ENCODE measurements around the gene SMAD3.

SMAD3 gene

DNA sequence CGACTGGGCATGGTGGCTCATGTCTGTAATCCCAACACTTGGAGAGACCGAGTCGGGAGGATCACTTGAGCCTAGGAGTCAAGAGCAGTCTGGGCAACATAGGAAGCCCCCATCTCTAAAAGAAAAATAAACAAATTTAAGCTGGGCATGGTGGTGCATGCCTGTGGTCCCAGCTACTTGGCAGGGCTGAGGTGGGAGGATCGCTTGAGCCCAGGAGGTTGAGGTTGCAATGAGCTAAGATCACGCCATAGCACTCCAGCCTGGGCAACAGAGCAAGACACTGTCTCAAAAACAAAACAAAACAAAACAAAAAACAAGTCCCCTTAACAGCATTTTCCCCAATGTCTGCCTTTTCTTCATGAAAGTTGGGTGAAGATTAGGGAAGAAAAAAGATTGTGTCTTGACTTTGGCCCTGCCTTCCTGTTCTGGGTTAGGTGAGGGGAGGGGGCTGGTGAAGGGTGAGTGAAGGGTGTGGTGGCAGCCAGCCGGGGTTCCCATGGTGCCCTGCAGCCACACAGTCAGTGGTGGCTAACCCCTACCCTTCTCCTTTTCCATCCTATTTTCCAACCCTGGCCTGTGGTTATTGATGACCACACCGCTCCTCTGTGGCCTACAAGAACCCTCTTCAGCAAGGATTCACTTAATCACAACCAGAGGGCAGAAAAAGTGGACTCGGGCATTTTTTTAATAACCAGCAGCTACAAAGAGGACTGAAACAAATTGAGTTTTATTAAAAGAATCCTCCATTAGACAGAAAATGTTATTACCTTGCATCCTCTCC lies 28.4 kb upstream of the SMAD3 start:
- no peak for DNase-seq (ENCODE audit: low read depth in 2 of 2)

GRCh38 chr15:67037694-67038093 lies 27.7 kb upstream of the SMAD3 start:
- no peak for DNase-seq (ENCODE audit: low read depth in 2 of 2)

DNA sequence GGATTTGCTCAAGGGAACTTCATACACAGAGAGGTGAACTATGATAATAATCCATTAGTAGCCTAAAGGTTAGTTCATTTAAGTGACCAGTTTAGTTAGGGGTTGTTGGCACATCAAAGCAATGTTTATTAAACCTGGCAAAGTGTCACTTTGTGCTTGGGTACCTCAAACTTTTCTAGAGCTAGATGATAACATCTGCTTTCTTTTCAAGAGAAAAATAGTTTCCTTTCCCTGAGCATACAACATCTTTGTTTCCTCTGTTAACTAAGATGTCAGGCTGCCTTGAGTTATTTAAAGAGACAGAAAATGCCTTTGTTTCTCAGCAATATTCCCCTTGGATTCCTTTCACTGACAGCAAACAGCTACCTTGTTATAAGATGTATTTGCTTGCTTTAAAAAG lies 26.7 kb upstream of the SMAD3 start:
- DNase-seq (ENCODE audit: low read depth in 2 of 2), result no peak

DNA sequence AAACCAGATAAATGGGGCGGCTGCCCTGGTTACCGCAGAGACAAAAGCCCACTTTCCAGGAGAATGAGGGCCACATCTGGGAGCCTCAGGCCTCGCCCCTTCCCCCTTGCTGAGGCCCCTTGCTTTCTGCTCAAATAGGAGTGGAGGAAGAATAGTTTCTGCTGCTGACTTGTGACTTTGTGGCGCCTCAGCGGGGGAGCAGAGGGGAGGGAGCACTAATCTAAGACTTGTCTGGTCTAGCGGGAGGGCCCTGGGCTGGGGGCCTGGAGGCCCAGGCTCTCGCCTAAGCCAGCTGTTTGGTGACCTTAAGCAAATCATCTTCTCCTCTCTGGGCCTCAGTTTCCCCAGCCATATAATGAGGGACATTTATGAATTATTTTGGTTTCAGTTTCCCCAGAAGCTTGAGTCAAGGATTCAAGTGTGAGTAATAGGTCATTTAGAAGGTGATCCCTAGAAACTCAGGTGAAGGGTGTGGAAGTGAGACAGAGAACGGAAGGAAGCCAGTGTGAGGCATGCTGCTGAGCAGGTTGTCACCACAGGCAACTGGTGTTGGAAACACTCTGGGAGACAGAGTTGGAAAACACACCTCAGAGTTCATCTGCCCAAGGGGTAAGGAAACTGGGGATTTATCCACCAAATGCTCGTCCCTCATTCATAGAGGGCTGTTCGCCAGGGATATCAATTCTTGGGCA lies 25.9 kb upstream of the SMAD3 start:
- DNase-seq (ENCODE audit: low read depth in 2 of 2), result no peak

- DNase-seq (ENCODE audit: low read depth in 2 of 2), result no peak
Observed at GRCh38 chr15:67040277-67040676, 25.1 kb upstream of the SMAD3 start.

GRCh38 chr15:67042551-67043142 lies 22.8 kb upstream of the SMAD3 start:
- no peak for DNase-seq (ENCODE audit: low read depth in 2 of 2)

- DNase-seq (ENCODE audit: low read depth in 2 of 2), result no peak
Observed at GRCh38 chr15:67043939-67044771, 21.2 kb upstream of the SMAD3 start.

GRCh38 chr15:67047149-67047661 lies 18.2 kb upstream of the SMAD3 start:
- no peak for DNase-seq (ENCODE audit: low read depth in 2 of 2)

DNA sequence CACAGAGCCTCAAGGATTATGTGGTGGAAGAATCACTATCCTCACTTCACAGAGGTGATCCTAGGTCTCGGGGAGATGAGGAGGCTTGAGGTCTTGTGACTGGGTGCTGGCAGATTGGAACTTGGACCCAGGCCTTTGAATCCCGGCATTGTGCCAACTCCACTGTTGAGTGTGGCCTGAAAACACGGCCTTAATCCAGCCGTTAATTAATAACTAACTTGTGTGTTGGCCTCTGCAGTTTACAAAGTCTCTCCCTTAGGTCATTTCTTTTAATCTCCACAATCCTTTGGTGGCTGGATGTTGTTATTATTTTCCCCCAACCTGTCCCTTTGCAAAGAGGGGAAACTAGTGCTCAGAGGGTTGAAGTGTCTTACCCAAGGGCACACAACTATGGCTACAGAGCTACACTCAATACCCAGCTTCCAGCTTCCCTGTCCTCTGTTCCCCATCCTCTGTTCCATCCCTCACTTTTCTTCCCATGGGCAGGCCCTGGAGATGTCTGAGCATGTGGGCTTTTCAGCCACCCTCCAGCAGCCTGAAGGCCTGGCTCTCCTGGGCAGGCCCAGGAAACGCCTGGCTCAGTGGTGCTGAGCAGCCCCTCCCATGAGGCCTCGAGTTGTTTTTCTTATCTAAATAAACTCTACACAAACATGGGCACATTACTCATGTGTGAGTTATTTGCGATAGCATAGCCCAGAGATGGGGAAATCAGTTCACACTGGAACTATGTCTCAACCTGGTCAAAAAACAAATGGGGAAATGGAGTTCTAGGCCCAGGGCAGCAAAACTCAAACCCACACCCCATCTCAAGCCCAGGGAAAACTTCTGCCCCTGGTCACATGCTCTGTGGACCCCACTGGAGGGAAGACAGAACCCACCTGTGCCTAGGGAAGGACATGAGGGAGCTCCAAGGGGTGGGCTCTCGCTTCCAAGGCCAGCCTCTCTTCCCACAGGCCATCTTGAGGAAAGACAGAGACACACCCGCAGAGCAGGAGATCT lies 16.8 kb upstream of the SMAD3 start:
- no peak for DNase-seq (ENCODE audit: low read depth in 2 of 2)

GRCh38 chr15:67049351-67050044 lies 15.9 kb upstream of the SMAD3 start:
- DNase-seq (ENCODE audit: low read depth in 2 of 2), result no peak

DNA sequence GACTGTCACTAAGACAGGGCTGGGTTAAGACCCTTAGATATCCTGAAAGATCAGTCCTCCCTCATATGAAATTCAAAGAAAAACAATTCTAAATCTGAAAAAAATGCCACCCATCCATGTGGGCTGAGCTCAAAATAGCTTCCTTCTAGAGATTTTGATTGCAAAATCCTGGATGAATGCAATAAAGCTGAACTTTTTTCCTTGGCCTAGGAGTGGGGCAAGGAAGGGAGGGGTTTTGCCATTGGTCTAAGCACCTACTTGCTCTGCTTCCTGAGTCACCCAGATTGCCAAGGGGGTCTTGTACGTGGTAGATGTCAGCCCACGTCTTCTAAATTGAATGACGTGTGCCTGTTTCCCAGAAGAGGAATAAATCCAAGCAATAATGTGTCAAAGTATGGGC lies 15.3 kb upstream of the SMAD3 start:
- no peak for DNase-seq (ENCODE audit: low read depth in 2 of 2)

DNA sequence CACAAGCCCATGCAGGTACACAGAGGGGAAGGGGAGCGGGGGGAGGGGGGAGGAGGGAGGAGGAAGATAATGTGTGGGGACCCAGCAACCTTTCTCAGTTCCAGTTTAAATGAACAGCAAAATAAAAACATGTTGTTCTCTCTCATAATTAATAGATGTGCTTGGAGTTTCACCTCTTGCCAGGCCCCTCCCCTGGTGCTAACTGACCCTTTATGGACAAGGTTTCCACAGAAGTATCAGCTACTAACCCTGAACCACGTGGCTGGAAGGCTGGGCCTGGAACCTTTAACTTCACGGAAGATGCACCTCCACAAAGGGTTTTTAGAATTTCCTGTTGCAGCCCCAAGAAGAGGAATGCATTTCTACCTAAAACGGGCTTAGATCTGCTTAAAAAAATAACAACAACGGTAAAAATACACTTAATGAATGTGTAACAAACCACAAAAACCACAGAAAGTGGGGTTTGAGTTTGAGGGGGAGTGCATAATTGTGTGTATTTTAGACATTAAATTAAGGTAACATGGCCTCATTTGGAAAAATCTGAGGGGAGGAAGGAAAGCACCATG lies 14.8 kb upstream of the SMAD3 start:
- DNase-seq (ENCODE audit: low read depth in 2 of 2), result no peak

DNA sequence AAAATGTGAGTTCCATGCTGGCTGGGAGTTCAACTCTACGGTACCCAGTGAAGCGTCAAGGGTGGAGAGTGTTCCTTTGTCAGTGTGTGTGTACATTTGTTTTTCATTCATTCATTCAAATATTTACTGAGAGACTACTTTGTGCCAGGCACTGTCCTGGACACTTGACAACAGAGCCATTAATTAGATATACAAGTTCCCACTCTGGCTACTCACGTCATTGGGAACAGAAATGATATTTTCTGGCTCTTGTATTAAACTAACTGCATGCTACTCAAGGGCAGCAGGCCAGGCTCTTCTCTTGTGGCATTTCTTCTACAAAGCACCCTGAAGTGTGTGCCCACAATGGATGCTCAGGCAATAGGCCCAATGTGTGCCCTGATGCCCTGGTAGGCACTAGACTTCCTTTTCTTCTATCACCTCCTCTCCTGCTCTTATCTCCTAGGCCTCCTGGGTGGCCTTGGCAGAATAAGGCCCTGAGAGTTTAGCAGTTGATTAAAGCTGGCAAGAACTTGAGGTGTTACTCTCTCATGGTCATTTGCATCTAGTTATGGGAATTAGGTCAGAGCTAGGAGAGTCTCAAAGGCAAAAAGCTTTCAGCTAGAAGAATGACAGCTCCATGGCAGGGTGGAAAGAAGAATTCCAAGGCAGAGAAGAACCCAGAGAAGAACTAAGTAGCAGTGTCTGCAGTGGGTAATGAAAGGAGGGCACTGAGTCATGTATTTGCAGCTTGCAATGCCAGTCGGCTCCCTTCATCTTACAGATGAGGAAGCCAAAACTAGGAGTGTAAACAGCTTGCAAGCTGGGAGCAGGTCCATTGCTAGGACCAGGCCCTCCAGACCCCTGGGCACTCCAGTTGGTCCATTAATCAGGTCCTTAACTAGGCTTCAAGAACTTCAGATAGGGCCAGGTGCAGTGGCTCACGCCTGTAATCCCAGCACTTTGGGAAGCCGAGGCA lies 14.0 kb upstream of the SMAD3 start:
- DNase-seq (ENCODE audit: low read depth in 2 of 2), result no peak

GRCh38 chr15:67054676-67055075 lies 10.7 kb upstream of the SMAD3 start:
- DNase-seq (ENCODE audit: low read depth in 2 of 2), result no peak

DNA sequence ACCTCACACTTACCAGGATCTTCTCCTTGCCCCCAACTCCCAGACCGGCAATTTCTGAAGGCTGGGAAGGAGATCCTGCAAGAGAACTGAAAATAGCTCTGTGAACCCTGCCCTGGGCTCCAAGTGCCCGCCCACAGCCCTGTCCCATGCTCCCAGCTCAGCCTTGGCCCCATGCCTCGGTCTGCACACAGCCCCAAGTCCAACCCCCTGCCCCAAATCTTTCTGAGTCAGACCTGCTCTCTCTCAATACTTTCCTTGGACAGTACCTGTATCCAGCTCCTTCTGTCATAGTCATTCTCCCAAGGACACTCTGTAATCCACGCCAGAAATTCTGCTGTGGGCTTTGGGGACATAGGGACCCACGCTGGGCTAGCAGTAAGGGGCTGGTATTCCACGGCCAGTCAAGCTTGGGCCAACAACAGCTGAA lies 6.3 kb upstream of the SMAD3 start:
- no peak for DNase-seq (ENCODE audit: low read depth in 2 of 2)

- DNase-seq (ENCODE audit: low read depth in 2 of 2), result no peak
Observed at GRCh38 chr15:67061811-67062368, 3.5 kb upstream of the SMAD3 start.

DNA sequence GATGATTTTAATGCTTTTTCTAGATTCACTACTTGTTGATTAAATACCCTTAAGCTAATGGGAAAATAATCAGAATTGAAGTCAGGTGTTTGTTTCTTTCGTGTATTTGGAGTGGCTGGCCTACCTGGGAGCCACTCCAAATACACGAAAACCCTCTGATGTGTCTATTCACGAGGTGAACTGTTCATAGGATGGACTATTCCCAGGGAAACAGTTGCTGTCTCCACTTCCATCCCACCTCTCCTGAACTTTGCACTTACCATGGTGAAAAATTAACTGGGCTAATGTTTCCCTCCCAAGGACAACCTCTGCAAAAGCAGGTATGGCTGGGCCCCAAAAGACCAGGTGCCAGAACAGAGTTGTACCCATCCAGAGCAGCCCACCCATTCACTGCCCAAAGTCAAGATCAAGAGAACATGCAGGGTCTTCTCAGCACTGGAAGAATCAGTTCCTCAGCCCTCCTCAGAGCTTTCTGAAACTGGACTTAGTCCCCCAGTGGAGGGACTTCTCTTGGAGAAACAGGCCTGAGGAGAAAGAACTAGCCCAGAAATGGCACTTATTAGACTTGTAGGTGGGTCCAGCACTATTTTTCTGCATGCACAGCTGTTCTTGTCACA lies 2.9 kb upstream of the SMAD3 start:
- DNase-seq (ENCODE audit: low read depth in 2 of 2), result no peak
